ENCODE results near the gene NXPH3.

- TF ChIP-seq EZH2 (IDR thresholded peaks at IDR 0.05; ENCODE audit: borderline replicate concordance, low read length) = no peak
- TF ChIP-seq CTCF (IDR thresholded peaks at IDR 0.05; ENCODE audit: low read length) = no peak
Measured at GRCh38 chr17:49597436-49597835, 21.8 kb downstream of the NXPH3 start.

Measured in OCI-LY1 (cell line).